K562 (cell line): ENCODE measurements around the gene CCDC184. TPM values are rescaled to one million over a fixed set of nuclear protein-coding genes. Genes with fewer than 3 reads are reported as not detected.

ENCODE experiments used
- CCAR2 ChIP-seq: fragments of 200-400 bp; formaldehyde crosslinking; IDR thresholded peaks from 2 replicates; pipeline ENCODE4 v1.6.1; 2017; ENCODE audit warnings: mild to moderate bottlenecking, low read depth, low read length
- POLR2B ChIP-seq: fragments of 450-650 bp; IDR thresholded peaks from 2 replicates; pipeline ENCODE4 v1.6.1; 2018; ENCODE audit warnings: low read depth; ENCODE audit not compliant: partially characterized antibody
- SIX5 ChIP-seq, 2 experiments: IDR thresholded peaks; 2 replicates each; pipeline ENCODE4 v1.6.1; 2011; ENCODE audit warnings: low read length in 2 of 2, borderline replicate concordance in 1 of 2, low read depth in 1 of 2, mild to moderate bottlenecking in 1 of 2, moderate library complexity in 1 of 2; ENCODE audit not compliant: insufficient read depth in 1 of 2
- SREBF2 ChIP-seq: sonication (generic); formaldehyde crosslinking; IDR thresholded peaks from 2 replicates; pipeline ENCODE4 v1.4.0; 2020; ENCODE audit warnings: mild to moderate bottlenecking, missing genetic modification reagents
- SRF ChIP-seq, 2 experiments: fragments of 250-450, 450-650 bp in 1 of 2; sonication (Bioruptor Pico) in 1 of 2; sonication (generic) in 1 of 2; formaldehyde crosslinking; IDR thresholded peaks; 2 replicates each; pipeline versions ENCODE4 v1.5.0 to v1.5.1; 2020 to 2022; ENCODE audit warnings: mild to moderate bottlenecking in 1 of 2, missing genetic modification reagents in 1 of 2
- ZBTB1 ChIP-seq: sonication (generic); formaldehyde crosslinking; IDR thresholded peaks from 2 replicates; pipeline ENCODE4 v1.8.1; 2023; ENCODE audit warnings: missing genetic modification reagents, low read depth, mild to moderate bottlenecking, borderline replicate concordance
- ZEB2 ChIP-seq: fragments of 450-650 bp; IDR thresholded peaks from 2 replicates; pipeline ENCODE4 v1.6.1; 2016
- ZNF184 ChIP-seq: sonication (generic); formaldehyde crosslinking; IDR thresholded peaks from 2 replicates; pipeline ENCODE4 v1.5.0; 2020; ENCODE audit warnings: missing genetic modification reagents
- polyA plus RNA-seq, 8 experiments: library from polyadenylated mRNA; depleted of rRNA in 4 of 8; stranded (reverse) in 5 of 8; unstranded in 3 of 8; fragments of >200 nt; fragmentation: Nextera tagmentation in 2 of 8; fragmentation: Illumina TruSeq in 1 of 8; extraction: Ambion mirVana in 2 of 8; extraction: Trizol in 1 of 8; gene quantifications; 2 replicates each; pipeline versions ENCODE4 v1.2.1 to v1.2.3, GENCODE V29; 2011 to 2014; ENCODE audit warnings: inconsistent platforms in 1 of 8, missing spikeins in 1 of 8
- total RNA-seq, 7 experiments: library from RNA; depleted of rRNA in 6 of 7; stranded (reverse); fragments of >200 nt in 6 of 7; fragmentation: Illumina TruSeq in 2 of 7; extraction: Trizol in 2 of 7; gene quantifications; 2 replicates each; pipeline versions ENCODE4 v1.2.1 to v1.2.3, GENCODE V29; 2011 to 2021; ENCODE audit warnings: low replicate concordance in 1 of 7
- TF ChIP-seq, protein P1 (sequence below), 2 experiments: fragments of 450-650 bp; IDR thresholded peaks; 2 replicates each; pipeline ENCODE4 v1.6.1; 2016; ENCODE audit warnings: mild to moderate bottlenecking in 2 of 2, borderline replicate concordance in 1 of 2, low read depth in 1 of 2, moderate library complexity in 1 of 2
- TF ChIP-seq, protein P2 (sequence below), 2 experiments: fragments of 450-650 bp; conservative IDR thresholded peaks; 2 replicates each; pipeline ENCODE4 v1.6.1; 2017; ENCODE audit warnings: mild to moderate bottlenecking in 2 of 2, moderate library complexity in 2 of 2
- TF ChIP-seq, protein P3 (sequence below): sonication (generic); formaldehyde crosslinking; IDR thresholded peaks from 2 replicates; pipeline ENCODE4 v1.8.1; 2023; ENCODE audit warnings: mild to moderate bottlenecking, missing genetic modification reagents

CCDC184 gene
- total and polyA plus RNA-seq, 9 of the 15 experiments (the other 6 are each of a cell fraction or from before 2014, with no cell fraction given): 0.09 TPM; not detected in 8

DNA sequence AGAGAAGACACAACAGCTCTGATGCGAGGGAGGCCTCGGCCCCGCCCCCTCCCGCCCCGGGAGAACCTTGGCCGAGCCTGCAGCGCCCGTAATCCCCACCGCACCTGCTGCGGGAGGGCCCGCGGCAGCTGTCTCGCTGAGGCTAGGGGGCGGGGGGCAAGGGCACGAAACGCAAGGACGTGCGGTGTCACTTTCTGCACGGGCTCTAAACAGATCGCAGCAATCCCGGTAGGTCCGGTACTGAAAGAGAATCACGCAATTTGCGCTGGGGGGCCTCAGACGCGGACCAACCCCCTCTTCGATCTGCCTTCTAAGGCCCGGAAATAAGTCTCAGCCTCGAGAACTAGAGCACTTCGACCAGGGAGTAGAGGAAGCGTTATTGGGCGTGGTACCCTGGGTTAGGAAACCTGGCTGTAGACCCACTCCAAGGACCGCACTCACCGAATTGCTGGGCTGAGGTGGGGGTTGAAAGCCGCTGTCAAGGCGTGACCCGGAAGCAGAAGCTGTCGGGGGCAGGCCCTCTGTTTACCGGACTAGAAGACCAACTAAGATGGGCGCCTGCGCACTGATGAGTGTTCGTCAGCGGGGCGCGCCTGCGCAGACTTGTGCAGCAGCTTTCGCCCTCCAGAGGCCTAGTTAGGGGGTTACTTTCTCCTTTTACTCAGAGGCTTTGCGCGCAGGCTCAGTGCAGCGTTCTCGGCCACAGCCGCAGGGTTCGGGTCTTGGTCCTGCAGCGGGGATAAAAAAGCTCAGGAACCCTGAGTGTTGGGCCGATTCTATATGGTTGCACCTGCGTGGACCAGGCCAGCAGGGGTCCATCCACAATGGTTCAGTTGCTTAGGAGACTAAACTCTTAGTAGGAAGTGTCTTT lies 26.2 kb upstream of the CCDC184 start, which contains the start of gene ASB8 (continued):
- TF ChIP-seq, protein P1, sequence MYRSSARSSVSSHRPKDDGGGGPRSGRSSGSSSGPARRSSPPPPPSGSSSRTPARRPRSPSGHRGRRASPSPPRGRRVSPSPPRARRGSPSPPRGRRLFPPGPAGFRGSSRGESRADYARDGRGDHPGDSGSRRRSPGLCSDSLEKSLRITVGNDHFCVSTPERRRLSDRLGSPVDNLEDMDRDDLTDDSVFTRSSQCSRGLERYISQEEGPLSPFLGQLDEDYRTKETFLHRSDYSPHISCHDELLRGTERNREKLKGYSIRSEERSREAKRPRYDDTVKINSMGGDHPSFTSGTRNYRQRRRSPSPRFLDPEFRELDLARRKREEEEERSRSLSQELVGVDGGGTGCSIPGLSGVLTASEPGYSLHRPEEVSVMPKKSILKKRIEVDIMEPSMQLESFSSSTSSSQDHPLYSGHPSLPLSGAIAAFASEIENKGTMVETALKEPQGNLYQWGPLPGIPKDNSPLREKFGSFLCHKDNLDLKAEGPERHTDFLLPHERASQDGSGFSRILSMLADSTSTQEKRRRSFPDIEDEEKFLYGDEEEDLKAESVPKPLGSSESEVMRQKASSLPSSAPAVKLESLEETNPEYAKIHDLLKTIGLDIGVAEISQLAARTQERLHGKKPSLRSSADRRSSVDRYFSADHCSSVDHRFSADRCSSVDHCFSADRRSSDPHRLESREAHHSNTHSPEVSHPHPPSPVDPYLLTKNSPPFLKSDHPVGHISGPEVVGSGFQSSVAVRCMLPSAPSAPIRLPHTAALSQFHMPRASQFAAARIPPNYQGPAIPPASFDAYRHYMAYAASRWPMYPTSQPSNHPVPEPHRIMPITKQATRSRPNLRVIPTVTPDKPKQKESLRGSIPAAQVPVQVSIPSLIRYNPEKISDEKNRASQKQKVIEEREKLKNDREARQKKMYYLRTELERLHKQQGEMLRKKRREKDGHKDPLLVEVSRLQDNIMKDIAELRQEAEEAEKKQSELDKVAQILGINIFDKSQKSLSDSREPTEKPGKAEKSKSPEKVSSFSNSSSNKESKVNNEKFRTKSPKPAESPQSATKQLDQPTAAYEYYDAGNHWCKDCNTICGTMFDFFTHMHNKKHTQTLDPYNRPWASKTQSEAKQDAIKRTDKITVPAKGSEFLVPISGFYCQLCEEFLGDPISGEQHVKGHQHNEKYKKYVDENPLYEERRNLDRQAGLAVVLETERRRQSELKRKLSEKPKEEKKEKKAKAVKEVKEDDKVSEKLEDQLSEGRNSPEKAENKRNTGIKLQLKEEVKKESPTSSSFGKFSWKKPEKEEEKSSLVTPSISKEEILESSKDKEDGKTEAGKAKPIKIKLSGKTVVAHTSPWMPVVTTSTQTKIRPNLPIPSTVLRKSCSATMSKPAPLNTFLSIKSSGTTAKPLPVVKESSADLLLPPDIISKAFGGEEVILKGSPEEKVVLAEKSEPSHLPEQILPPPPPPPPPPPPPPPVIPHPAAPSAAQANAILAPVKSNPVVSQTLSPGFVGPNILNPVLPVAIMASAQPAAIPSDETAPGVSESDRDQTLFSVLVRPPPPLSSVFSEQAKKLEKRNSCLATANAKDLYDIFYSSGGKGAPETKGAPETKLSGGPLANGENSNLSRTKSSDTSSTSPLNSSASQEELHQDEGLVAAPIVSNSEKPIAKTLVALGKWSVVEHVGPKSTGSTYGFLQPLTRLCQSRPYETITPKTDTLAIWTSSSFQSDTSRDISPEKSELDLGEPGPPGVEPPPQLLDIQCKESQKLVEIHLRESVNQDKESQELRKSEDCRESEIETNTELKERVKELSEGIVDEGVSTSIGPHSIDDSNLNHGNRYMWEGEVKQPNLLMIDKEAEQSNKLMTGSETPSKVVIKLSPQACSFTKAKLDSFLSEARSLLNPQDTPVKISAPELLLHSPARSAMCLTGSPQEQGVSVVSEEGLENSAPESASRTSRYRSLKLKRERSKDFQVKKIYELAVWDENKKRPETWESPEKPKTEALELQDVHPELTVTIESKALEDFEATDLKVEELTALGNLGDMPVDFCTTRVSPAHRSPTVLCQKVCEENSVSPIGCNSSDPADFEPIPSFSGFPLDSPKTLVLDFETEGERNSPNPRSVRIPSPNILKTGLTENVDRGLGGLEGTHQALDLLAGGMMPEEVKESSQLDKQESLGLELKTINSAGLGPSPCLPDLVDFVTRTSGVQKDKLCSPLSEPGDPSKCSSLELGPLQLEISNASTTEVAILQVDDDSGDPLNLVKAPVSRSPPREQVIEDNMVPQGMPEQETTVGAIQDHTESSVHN (IDR thresholded peaks at IDR 0.05; ENCODE audit: borderline replicate concordance in 1 of 2, low read depth in 1 of 2): no peak
- TF ChIP-seq CCAR2: no peak
- TF ChIP-seq, protein P2, sequence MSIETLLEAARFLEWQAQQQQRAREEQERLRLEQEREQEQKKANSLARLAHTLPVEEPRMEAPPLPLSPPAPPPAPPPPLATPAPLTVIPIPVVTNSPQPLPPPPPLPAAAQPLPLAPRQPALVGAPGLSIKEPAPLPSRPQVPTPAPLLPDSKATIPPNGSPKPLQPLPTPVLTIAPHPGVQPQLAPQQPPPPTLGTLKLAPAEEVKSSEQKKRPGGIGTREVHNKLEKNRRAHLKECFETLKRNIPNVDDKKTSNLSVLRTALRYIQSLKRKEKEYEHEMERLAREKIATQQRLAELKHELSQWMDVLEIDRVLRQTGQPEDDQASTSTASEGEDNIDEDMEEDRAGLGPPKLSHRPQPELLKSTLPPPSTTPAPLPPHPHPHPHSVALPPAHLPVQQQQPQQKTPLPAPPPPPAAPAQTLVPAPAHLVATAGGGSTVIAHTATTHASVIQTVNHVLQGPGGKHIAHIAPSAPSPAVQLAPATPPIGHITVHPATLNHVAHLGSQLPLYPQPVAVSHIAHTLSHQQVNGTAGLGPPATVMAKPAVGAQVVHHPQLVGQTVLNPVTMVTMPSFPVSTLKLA (conservative IDR thresholded peaks at IDR 0.05): peak in 1 of 2 experiments; percentile 85
- TF ChIP-seq ZNF184 (CRISPR knock-in tag): no peak
- no peak for TF ChIP-seq SRF (CRISPR knock-in tag; IDR thresholded peaks at IDR 0.05)
- TF ChIP-seq SREBF2 (CRISPR knock-in tag): no peak
- 0 out of 2 replicates have a peak, but pooled peaks have one; percentile 27 for TF ChIP-seq ZEB2
- 0 out of 4 replicates have a peak, but pooled peaks of 1 of the 2 experiments have one; percentile 0 for TF ChIP-seq SIX5 (IDR thresholded peaks at IDR 0.05; ENCODE audit: borderline replicate concordance in 1 of 2, insufficient read depth in 1 of 2, low read depth in 1 of 2, low read length in 2 of 2)
- peak; percentile 50 for TF ChIP-seq POLR2B
- TF ChIP-seq, protein P3, sequence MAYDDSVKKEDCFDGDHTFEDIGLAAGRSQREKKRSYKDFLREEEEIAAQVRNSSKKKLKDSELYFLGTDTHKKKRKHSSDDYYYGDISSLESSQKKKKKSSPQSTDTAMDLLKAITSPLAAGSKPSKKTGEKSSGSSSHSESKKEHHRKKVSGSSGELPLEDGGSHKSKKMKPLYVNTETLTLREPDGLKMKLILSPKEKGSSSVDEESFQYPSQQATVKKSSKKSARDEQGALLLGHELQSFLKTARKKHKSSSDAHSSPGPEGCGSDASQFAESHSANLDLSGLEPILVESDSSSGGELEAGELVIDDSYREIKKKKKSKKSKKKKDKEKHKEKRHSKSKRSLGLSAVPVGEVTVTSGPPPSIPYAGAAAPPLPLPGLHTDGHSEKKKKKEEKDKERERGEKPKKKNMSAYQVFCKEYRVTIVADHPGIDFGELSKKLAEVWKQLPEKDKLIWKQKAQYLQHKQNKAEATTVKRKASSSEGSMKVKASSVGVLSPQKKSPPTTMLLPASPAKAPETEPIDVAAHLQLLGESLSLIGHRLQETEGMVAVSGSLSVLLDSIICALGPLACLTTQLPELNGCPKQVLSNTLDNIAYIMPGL (CRISPR knock-in tag): peak; percentile 67
- peak; percentile 71; the same call in 1 of the 2 replicates for TF ChIP-seq ZBTB1 (CRISPR knock-in tag)
